Effector memory CD4-positive, alpha-beta T cell (primary cell): ENCODE data around the gene ZNHIT1.
A peak's percentile ranks its signal among the peaks of the same experiment; 100 is the strongest.

Experiments
- DNase-seq, 3 donors: peaks; one replicate each; pipeline ENCODE4 v3.0.0-alpha.2; 2020
- H3K27ac ChIP-seq: 2 replicates; pipeline ENCODE4 v1.7.0; 2013; ENCODE audit warnings: mild to moderate bottlenecking, low read length, moderate library complexity; ENCODE audit not compliant: insufficient read depth, poor library complexity, severe bottlenecking
- H3K27me3 ChIP-seq: replicated peaks from 2 replicates; pipeline ENCODE4 v1.7.0; 2013; ENCODE audit warnings: mild to moderate bottlenecking, low read length; ENCODE audit not compliant: insufficient read depth, control insufficient read depth, poor library complexity, severe bottlenecking
- H3K36me3 ChIP-seq: 2 replicates; pipeline ENCODE4 v1.7.0; 2013; ENCODE audit warnings: mild to moderate bottlenecking, low read length, moderate library complexity; ENCODE audit not compliant: control insufficient read depth, insufficient read depth
- H3K4me1 ChIP-seq: 2 replicates; pipeline ENCODE4 v1.7.0; 2013; ENCODE audit warnings: low read length, mild to moderate bottlenecking; ENCODE audit not compliant: control insufficient read depth, insufficient read depth, poor library complexity, severe bottlenecking
- H3K4me3 ChIP-seq: 2 replicates; pipeline ENCODE4 v1.7.0; 2013; ENCODE audit warnings: low read length, low read depth, mild to moderate bottlenecking; ENCODE audit not compliant: insufficient read depth, poor library complexity, severe bottlenecking
- H3K9me3 ChIP-seq: 2 replicates; pipeline ENCODE4 v1.7.0; 2013; ENCODE audit warnings: mild to moderate bottlenecking, low read length, moderate library complexity; ENCODE audit not compliant: control insufficient read depth

ZNHIT1 gene

GRCh38 chr7:101216860-101217387 lies 1.0 kb upstream of the ZNHIT1 start:
- peak overlapping the region; percentile 80 for H3K4me3 ChIP-seq
- H3K27me3 ChIP-seq: no peaks in the 10 kb centered on the region
- peaks cover 12% of the 10 kb centered on the region for H3K36me3 ChIP-seq
- no peak for DNase-seq
- H3K4me1 ChIP-seq: peaks cover 23% of the 10 kb centered on the region
- no peaks in the 10 kb centered on the region for H3K9me3 ChIP-seq
- H3K27ac ChIP-seq: peak overlapping the region; percentile 73

- H3K27ac ChIP-seq: peak overlapping the region; percentile 73
- DNase-seq: no peak
- peak overlapping the region; percentile 80 for H3K4me3 ChIP-seq
- H3K36me3 ChIP-seq: peaks cover 16% of the 10 kb centered on the region
- H3K4me1 ChIP-seq: peaks cover 23% of the 10 kb centered on the region
- H3K27me3 ChIP-seq: no peaks in the 10 kb centered on the region
- H3K9me3 ChIP-seq: no peaks in the 10 kb centered on the region
Observed at GRCh38 chr7:101218236-101219125, 516 bp downstream of the ZNHIT1 start.

- Histone ChIP-seq H3K36me3 (peaks cover 33% of the 10 kb centered on the region), H3K27me3 (no peaks in the 10 kb centered on the region), H3K4me1 (peaks cover 23% of the 10 kb centered on the region), H3K9me3 (no peaks in the 10 kb centered on the region), H3K27ac (no peak overlapping the region), H3K4me3 (no peak overlapping the region)
- DNase-seq: no peak
Observed at GRCh38 chr7:101220295-101220694, 2.3 kb downstream of the ZNHIT1 start.

GRCh38 chr7:101222275-101222830 lies 4.4 kb downstream of the ZNHIT1 start:
- H3K27ac ChIP-seq: no peak overlapping the region
- DNase-seq: no peak
- H3K4me3 ChIP-seq: no peak overlapping the region
- peaks cover 14% of the 10 kb centered on the region for H3K4me1 ChIP-seq
- H3K27me3 ChIP-seq: no peaks in the 10 kb centered on the region
- H3K36me3 ChIP-seq: peaks cover 35% of the 10 kb centered on the region
- no peaks in the 10 kb centered on the region for H3K9me3 ChIP-seq

GRCh38 chr7:101223528-101223927 lies 5.6 kb downstream of the ZNHIT1 start:
- peaks cover 9% of the 10 kb centered on the region for H3K4me1 ChIP-seq
- H3K9me3 ChIP-seq: no peaks in the 10 kb centered on the region
- no peak overlapping the region for H3K27ac ChIP-seq
- peaks cover 35% of the 10 kb centered on the region for H3K36me3 ChIP-seq
- H3K27me3 ChIP-seq: no peaks in the 10 kb centered on the region
- no peak overlapping the region for H3K4me3 ChIP-seq
- DNase-seq: no peak

GRCh38 chr7:101225650-101226049 lies 7.7 kb downstream of the ZNHIT1 start:
- H3K27me3 ChIP-seq: no peaks in the 10 kb centered on the region
- H3K4me1 ChIP-seq: no peaks in the 10 kb centered on the region
- no peak for DNase-seq
- H3K4me3 ChIP-seq: no peak overlapping the region
- no peaks in the 10 kb centered on the region for H3K9me3 ChIP-seq
- peaks cover 35% of the 10 kb centered on the region for H3K36me3 ChIP-seq
- H3K27ac ChIP-seq: no peak overlapping the region

- Histone ChIP-seq H3K9me3 (no peaks in the 10 kb centered on the region), H3K36me3 (peaks cover 33% of the 10 kb centered on the region), H3K4me1 (no peaks in the 10 kb centered on the region), H3K4me3 (no peak overlapping the region), H3K27me3 (no peaks in the 10 kb centered on the region), H3K27ac (no peak overlapping the region)
- no peak for DNase-seq
Observed at GRCh38 chr7:101226721-101227120, 8.8 kb downstream of the ZNHIT1 start.

GRCh38 chr7:101231644-101232043 lies 13.7 kb downstream of the ZNHIT1 start:
- no peaks in the 10 kb centered on the region for H3K27me3 ChIP-seq
- no peaks in the 10 kb centered on the region for H3K9me3 ChIP-seq
- H3K4me1 ChIP-seq: no peaks in the 10 kb centered on the region
- DNase-seq: no peak
- no peaks in the 10 kb centered on the region for H3K36me3 ChIP-seq
- no peak overlapping the region for H3K27ac ChIP-seq
- H3K4me3 ChIP-seq: no peak overlapping the region

- Histone ChIP-seq H3K9me3 (no peaks in the 10 kb centered on the region), H3K27ac (no peak overlapping the region), H3K4me3 (no peak overlapping the region), H3K36me3 (peaks cover 5% of the 10 kb centered on the region), H3K27me3 (no peaks in the 10 kb centered on the region), H3K4me1 (no peaks in the 10 kb centered on the region)
- no peak for DNase-seq
Observed at GRCh38 chr7:101232141-101232850, 14.3 kb downstream of the ZNHIT1 start.
